OCI-LY3 (cell line): Measurements from ENCODE around the gene KPNA4.

Source experiments
- EZH2phosphoT487 ChIP-seq: fragments of 200-600 bp; shearing (Covaris generic); IDR thresholded peaks from 2 replicates; pipeline ENCODE4 v1.6.1; 2018; ENCODE audit warnings: antibody characterized with exemption, mixed run types, low read depth
- TF ChIP-seq, protein P1 (sequence below): fragments of 200-600, 300-600 bp; sonication (generic); IDR thresholded peaks from 2 replicates; pipeline ENCODE4 v1.5.1; 2014; ENCODE audit warnings: antibody characterized with exemption, low read length, low read depth

DNA sequence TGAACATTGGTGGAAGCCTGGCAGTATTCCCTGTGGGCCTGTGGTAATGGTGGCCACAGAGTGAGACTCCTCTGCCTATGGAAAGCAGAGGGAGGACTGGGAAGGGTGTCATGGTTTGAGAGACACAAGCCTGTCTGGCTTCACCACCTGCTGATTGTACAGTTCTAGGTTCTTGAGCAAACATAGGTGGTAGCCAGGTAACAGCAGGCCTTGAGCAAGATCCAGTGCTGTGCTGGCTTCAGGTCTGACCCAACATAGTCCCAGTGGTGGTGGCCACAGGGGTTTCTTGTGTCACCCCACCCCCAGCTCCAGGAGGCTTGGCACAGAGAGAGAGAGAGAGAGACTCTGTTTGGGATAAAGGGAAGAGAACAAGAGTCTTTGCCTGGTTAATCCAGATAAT is 22.7 kb upstream of the KPNA4 start:
- no peak for TF ChIP-seq EZH2phosphoT487
- TF ChIP-seq, protein P1, sequence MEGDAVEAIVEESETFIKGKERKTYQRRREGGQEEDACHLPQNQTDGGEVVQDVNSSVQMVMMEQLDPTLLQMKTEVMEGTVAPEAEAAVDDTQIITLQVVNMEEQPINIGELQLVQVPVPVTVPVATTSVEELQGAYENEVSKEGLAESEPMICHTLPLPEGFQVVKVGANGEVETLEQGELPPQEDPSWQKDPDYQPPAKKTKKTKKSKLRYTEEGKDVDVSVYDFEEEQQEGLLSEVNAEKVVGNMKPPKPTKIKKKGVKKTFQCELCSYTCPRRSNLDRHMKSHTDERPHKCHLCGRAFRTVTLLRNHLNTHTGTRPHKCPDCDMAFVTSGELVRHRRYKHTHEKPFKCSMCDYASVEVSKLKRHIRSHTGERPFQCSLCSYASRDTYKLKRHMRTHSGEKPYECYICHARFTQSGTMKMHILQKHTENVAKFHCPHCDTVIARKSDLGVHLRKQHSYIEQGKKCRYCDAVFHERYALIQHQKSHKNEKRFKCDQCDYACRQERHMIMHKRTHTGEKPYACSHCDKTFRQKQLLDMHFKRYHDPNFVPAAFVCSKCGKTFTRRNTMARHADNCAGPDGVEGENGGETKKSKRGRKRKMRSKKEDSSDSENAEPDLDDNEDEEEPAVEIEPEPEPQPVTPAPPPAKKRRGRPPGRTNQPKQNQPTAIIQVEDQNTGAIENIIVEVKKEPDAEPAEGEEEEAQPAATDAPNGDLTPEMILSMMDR: no peak
